Pons (tissue), 1 donor: ENCODE data around the gene AFTPH.

Experiments used
- DNase-seq: peaks from one replicate; pipeline ENCODE4 v3.0.0-alpha.2; 2016; ENCODE audit warnings: low spot score

AFTPH gene

GRCh38 chr2:64523666-64524603, at the start of gene AFTPH:
AFTPH (plus strand) TSS chr2:64524328; CDS start chr2:64551475, 27,147 bp downstream.
- peak; percentile 99 for DNase-seq

GRCh38 chr2:64474636-64475035, 49.5 kb upstream of the AFTPH start:
- no peak for DNase-seq

GRCh38 chr2:64477037-64477436, 47.1 kb upstream of the AFTPH start:
- no peak for DNase-seq

- DNase-seq: no peak
Observed at GRCh38 chr2:64477979-64478378, 46.1 kb upstream of the AFTPH start.

GRCh38 chr2:64478502-64479230, 45.5 kb upstream of the AFTPH start:
- DNase-seq: no peak

GRCh38 chr2:64479259-64480117, 44.6 kb upstream of the AFTPH start:
- no peak for DNase-seq

- no peak for DNase-seq
Observed at GRCh38 chr2:64481665-64482064, 42.5 kb upstream of the AFTPH start.

GRCh38 chr2:64482243-64482642, 41.9 kb upstream of the AFTPH start:
- no peak for DNase-seq

GRCh38 chr2:64482765-64483504, 41.2 kb upstream of the AFTPH start:
- DNase-seq: no peak

- no peak for DNase-seq
Observed at GRCh38 chr2:64485331-64485730, 38.8 kb upstream of the AFTPH start.

GRCh38 chr2:64485961-64486360, 38.2 kb upstream of the AFTPH start:
- no peak for DNase-seq

GRCh38 chr2:64487256-64488049, 36.7 kb upstream of the AFTPH start:
- no peak for DNase-seq

GRCh38 chr2:64488050-64488974, 35.8 kb upstream of the AFTPH start:
- peak; percentile 37 for DNase-seq

GRCh38 chr2:64489081-64489751, 34.9 kb upstream of the AFTPH start:
- DNase-seq: no peak

GRCh38 chr2:64491426-64491825, 32.7 kb upstream of the AFTPH start:
- DNase-seq: no peak

GRCh38 chr2:64492272-64492671, 31.9 kb upstream of the AFTPH start:
- DNase-seq: no peak

- DNase-seq: no peak
Observed at GRCh38 chr2:64492821-64493220, 31.3 kb upstream of the AFTPH start.

GRCh38 chr2:64493788-64494187, 30.3 kb upstream of the AFTPH start:
- no peak for DNase-seq

GRCh38 chr2:64498438-64498837, 25.7 kb upstream of the AFTPH start:
- DNase-seq: no peak
